HepG2 (cell line): ENCODE results near the gene BCL2L1. TPM values are rescaled to one million over a fixed set of nuclear protein-coding genes. Genes with fewer than 3 reads are reported as not detected.
A peak's percentile ranks its signal among the peaks of the same experiment; 100 is the strongest.

Experiments
- CEBPB ChIP-seq: IDR thresholded peaks from 2 replicates; pipeline ENCODE4 v1.6.1; 2011; ENCODE audit warnings: low read depth, low read length, improper control_type of control experiment, borderline replicate concordance
- GTF2F1 ChIP-seq: fragments of 150-350 bp; IDR thresholded peaks from 2 replicates; pipeline ENCODE4 v1.6.1; 2014; ENCODE audit warnings: low read length
- HOXA9 ChIP-seq: sonication (generic); formaldehyde crosslinking; IDR thresholded peaks from 2 replicates; pipeline ENCODE4 v1.8.1; 2022; ENCODE audit warnings: missing genetic modification reagents, mild to moderate bottlenecking, moderate library complexity, borderline replicate concordance
- KLF9 ChIP-seq: IDR thresholded peaks from 2 replicates; pipeline ENCODE4 v1.6.1; 2016; ENCODE audit warnings: low read depth
- SETDB1 ChIP-seq: sonication (generic); formaldehyde crosslinking; IDR thresholded peaks from 2 replicates; pipeline ENCODE4 v1.5.1; 2020; ENCODE audit warnings: missing genetic modification reagents, mild to moderate bottlenecking, borderline replicate concordance
- TMF1 ChIP-seq: sonication (generic); formaldehyde crosslinking; IDR thresholded peaks from 2 replicates; pipeline ENCODE4 v1.8.1; 2022; ENCODE audit warnings: low read depth, missing genetic modification reagents
- TRIM24 ChIP-seq: sonication (generic); formaldehyde crosslinking; IDR thresholded peaks from 2 replicates; pipeline ENCODE4 v1.8.0; 2022; ENCODE audit warnings: mild to moderate bottlenecking, missing genetic modification reagents
- ZBTB26 ChIP-seq: IDR thresholded peaks from 2 replicates; pipeline ENCODE4 v1.6.1; 2016; ENCODE audit warnings: missing compliant biosample characterization, missing genetic modification reagents, borderline replicate concordance
- ZEB1 ChIP-seq: IDR thresholded peaks from 2 replicates; pipeline ENCODE4 v1.6.1; 2012; ENCODE audit warnings: mild to moderate bottlenecking, low read depth, inconsistent platforms; ENCODE audit not compliant: insufficient replicate concordance
- ZHX2 ChIP-seq, 2 experiments: sonication (generic) in 1 of 2; formaldehyde crosslinking in 1 of 2; IDR thresholded peaks; 2 replicates each; pipeline versions ENCODE4 v1.6.1 to v1.9.0; 2014 to 2022; ENCODE audit warnings: antibody characterized with exemption in 1 of 2, borderline replicate concordance in 1 of 2, inconsistent platforms in 1 of 2, low read depth in 1 of 2, missing genetic modification reagents in 1 of 2
- ZNF225 ChIP-seq: sonication (generic); formaldehyde crosslinking; IDR thresholded peaks from 2 replicates; pipeline ENCODE4 v1.4.0; 2020; ENCODE audit warnings: mild to moderate bottlenecking, missing genetic modification reagents
- ZNF382 ChIP-seq: sonication (generic); formaldehyde crosslinking; IDR thresholded peaks from 2 replicates; pipeline ENCODE4 v1.5.0; 2020; ENCODE audit warnings: missing genetic modification reagents, mild to moderate bottlenecking, borderline replicate concordance
- ZNF639 ChIP-seq: conservative IDR thresholded peaks from 2 replicates; pipeline ENCODE4 v1.6.1; 2018; ENCODE audit warnings: missing genetic modification reagents
- polyA plus RNA-seq, 8 experiments: library from polyadenylated mRNA; depleted of rRNA in 3 of 8; stranded (reverse) in 7 of 8; unstranded in 1 of 8; fragments of >200 nt; fragmentation: Illumina TruSeq in 4 of 8; extraction: Trizol in 4 of 8; gene quantifications; 2 replicates each; pipeline versions ENCODE4 v1.2.1 to v1.2.3, GENCODE V29; 2011 to 2016; ENCODE audit warnings: low read depth in 4 of 8, missing spikeins in 1 of 8, mixed read lengths in 1 of 8; ENCODE audit not compliant: insufficient read depth in 1 of 8
- total RNA-seq, 5 experiments: library from RNA; depleted of rRNA; stranded (reverse); fragments of >200 nt; fragmentation: Illumina TruSeq; extraction: Trizol; gene quantifications; 2 replicates each; pipeline ENCODE4 v1.2.3, GENCODE V29; 2016; ENCODE audit warnings: low read depth in 1 of 5

The BCL2L1 gene
- total and polyA plus RNA-seq, 2 of the 13 experiments (the other 11 are each of a cell fraction or from before 2014, with no cell fraction given), result 164 to 258 TPM

DNA sequence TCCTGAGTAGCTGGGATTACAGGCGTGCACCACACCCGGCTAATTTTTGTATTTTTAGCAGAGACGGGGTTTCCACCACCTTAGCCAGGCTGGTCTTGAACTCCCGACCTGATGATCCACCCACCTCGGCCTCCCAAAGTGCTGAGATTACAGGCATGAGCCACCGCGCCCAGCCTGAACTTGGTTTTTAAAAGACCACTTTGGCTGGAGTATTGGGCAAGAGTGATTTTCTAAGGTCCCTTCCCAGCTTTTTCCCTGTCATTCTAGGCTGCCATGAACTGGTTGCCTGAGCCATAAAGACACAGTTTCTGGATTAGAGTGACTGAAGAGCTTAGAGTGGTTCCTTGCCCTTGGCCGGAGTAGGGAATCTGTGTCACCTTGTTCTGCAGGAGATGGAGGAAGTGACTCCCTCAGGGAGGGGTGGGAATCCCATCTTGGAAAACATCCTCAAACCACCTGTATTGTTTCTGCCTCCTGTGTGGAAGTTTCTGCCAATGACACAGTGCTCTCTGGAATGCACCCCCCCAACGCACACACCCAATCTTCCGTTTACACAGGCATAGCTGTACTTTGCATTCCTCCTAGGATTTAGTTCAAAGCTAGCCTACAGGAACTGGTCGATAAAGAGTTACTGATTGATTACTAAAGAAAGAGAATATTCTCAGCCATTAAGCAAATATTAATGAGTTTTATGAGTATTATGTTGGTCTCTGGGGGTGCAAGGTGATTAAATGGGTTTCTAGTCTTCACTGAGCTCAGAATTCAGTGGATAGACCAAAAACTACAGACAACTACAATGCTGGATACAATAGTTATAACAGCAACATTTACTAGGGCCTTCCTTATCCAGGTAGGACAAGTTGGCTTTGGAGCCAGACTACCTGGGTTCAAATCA lies 18.2 kb downstream of the BCL2L1 start (continued):
- TF ChIP-seq CEBPB (peak; percentile 87), TRIM24 (CRISPR knock-in tag) (peak; percentile 93), TMF1 (CRISPR knock-in tag) (peak; percentile 77; the same call in 1 of the 2 replicates), ZNF382 (no peak), SETDB1 (CRISPR knock-in tag) (no peak), ZNF225 (CRISPR knock-in tag) (no peak), ZHX2 (IDR thresholded peaks at IDR 0.05; ENCODE audit: low read depth) (0 out of 2 replicates have a peak, but pooled peaks have one; percentile 16), ZHX2 (CRISPR knock-in tag; IDR thresholded peaks at IDR 0.05; ENCODE audit: borderline replicate concordance) (peak; percentile 98; the same call in 1 of the 2 replicates), KLF9 (CRISPR knock-in tag) (peak; percentile 94; the same call in 1 of the 2 replicates), ZNF639 (CRISPR knock-in tag) (peak; percentile 93), ZEB1 (peak; percentile 99), GTF2F1 (no peak), HOXA9 (CRISPR knock-in tag) (0 out of 2 replicates have a peak, but pooled peaks have one; percentile 64), ZBTB26 (peak; percentile 86; the same call in 1 of the 2 replicates)
